Immature natural killer cell (primary cell): Measurements from ENCODE around the gene GDF10. TPM values are rescaled to one million over a fixed set of nuclear protein-coding genes. Genes with fewer than 3 reads are reported as not detected.

Experiments used
- DNase-seq, 3 donors: peaks; one replicate each; pipeline ENCODE4 v3.0.0; 2022; ENCODE audit warnings: mixed read lengths in 1 of 3
- H3K27ac Mint-ChIP-seq, 6 donors: one replicate each; pipeline ENCODE4 v1.8.0; 2020; ENCODE audit warnings: mixed read lengths in 6 of 6, mild to moderate bottlenecking in 5 of 6, inconsistent platforms in 4 of 6, moderate library complexity in 3 of 6
- H3K27me3 Mint-ChIP-seq, 3 donors: one replicate each; pipeline ENCODE4 v1.8.0; 2020 to 2021; ENCODE audit warnings: low read depth in 3 of 3, mild to moderate bottlenecking in 3 of 3, mixed read lengths in 3 of 3, moderate library complexity in 3 of 3, inconsistent platforms in 1 of 3
- H3K36me3 Mint-ChIP-seq, 3 donors: one replicate each; pipeline ENCODE4 v1.8.0; 2020; ENCODE audit warnings: mixed read lengths in 3 of 3, inconsistent platforms in 2 of 3, mild to moderate bottlenecking in 2 of 3
- H3K4me1 Mint-ChIP-seq, 2 donors: one replicate each; pipeline ENCODE4 v1.8.0; 2020; ENCODE audit warnings: inconsistent platforms in 2 of 2, mild to moderate bottlenecking in 2 of 2, mixed read lengths in 2 of 2, moderate library complexity in 1 of 2
- H3K4me3 Mint-ChIP-seq, 5 donors: one replicate each; pipeline ENCODE4 v1.8.0; 2020; ENCODE audit warnings: mild to moderate bottlenecking in 5 of 5, mixed read lengths in 5 of 5, inconsistent platforms in 3 of 5, moderate library complexity in 3 of 5
- H3K9me3 Mint-ChIP-seq, 6 donors: one replicate each; pipeline ENCODE4 v1.8.0; 2020; ENCODE audit warnings: mild to moderate bottlenecking in 6 of 6, mixed read lengths in 6 of 6, inconsistent platforms in 4 of 6, moderate library complexity in 3 of 6
- polyA plus RNA-seq, 3 donors: library from polyadenylated mRNA; unstranded; fragments of 300-500 nt; fragmentation: Illumina TruSeq; gene quantifications; one replicate each; pipeline ENCODE4 v1.2.3, GENCODE V29; 2021

The GDF10 gene
- polyA plus RNA-seq, 3 donors from 2014 or later, result not detected

DNA sequence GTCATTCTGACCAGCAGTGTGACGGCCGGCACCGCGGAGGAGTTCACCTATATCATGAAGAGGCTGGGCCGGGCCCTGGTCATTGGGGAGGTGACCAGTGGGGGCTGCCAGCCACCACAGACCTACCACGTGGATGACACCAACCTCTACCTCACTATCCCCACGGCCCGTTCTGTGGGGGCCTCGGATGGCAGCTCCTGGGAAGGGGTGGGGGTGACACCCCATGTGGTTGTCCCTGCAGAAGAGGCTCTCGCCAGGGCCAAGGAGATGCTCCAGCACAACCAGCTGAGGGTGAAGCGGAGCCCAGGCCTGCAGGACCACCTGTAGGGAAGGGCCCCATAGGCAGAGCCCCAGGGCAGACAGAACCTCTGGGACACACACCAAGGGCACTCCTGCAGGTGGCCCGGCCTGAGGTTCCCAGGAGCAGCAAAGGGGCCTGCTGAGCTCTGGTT, 57.2 kb downstream of the GDF10 start:
- Mint-ChIP-seq H3K27ac (no peak overlapping the region), H3K9me3 (no peaks in the 10 kb centered on the region), H3K27me3 (peaks cover 0 to 2% (median 0%) of the 10 kb centered on the region in 3 donors), H3K36me3 (no peaks in the 10 kb centered on the region), H3K4me3 (no peak overlapping the region), H3K4me1 (no peaks in the 10 kb centered on the region)
- DNase-seq, result no peak

DNA sequence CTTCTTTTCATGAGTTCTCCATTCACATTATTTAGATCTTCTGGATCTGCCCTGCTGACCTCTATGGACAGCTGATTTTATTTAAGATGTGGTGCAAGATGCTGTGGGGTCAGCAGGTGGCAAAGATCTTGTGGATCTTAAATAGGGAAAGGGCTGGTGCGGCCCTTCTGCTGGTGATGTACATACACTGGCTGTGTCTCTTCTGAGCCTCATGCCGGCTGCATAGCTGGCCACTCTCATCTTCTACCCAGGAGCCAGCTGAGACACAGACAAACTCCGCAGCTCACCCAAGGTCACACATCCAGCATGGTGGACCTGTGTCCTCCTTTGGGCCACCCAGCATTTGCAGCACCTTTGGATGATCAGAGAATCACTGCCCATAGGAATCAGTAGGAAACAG, 57.9 kb downstream of the GDF10 start:
- Mint-ChIP-seq H3K4me1 (no peaks in the 10 kb centered on the region), H3K27ac (no peak overlapping the region), H3K4me3 (no peak overlapping the region), H3K36me3 (no peaks in the 10 kb centered on the region), H3K27me3 (peaks cover 0 to 2% (median 0%) of the 10 kb centered on the region in 3 donors), H3K9me3 (no peaks in the 10 kb centered on the region)
- no peak for DNase-seq

DNA sequence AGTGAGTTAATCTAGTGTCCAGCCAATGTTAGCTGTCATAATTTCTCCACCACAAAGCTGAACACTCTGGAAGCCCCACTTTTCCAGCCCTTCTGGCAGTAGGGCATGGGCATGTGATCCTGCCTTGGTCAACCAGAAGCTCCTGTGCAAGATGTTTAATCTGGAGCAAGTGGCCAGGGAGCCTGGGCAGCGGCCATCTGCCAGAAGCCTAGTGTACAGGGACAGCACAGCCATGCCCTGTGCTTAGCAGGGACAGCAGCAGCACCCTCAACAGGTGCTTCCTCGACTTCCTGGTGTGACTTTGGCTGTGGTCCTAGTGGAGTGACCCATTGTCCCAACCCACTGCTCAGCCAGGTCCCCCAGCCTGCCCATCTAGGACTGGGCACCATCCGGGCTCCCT, 58.5 kb downstream of the GDF10 start:
- H3K27ac Mint-ChIP-seq, result no peak overlapping the region

DNA sequence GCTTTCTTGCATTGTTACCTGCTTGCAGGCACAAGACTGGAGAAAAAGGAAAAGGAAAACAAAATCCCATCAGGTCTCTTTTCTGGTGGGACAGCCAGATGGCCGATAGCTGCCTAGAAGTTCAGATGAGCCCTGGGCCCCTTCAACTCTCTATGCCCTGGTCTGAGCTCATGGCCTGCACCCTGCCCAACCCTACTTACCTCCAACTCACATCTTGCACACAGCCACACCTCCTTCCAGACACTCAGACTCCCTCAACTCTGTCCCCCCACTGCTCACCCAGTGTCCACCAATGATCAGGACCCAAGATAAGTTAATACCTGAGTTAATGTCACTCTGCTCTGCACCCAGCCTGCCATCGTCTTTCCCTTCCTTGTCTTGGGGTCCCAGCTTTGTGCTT, 59.1 kb downstream of the GDF10 start:
- Mint-ChIP-seq H3K27me3 (peaks cover 2% of the 10 kb centered on the region in 3 donors), H3K36me3 (no peaks in the 10 kb centered on the region), H3K27ac (no peak overlapping the region), H3K9me3 (no peaks in the 10 kb centered on the region), H3K4me1 (no peaks in the 10 kb centered on the region), H3K4me3 (no peak overlapping the region)
- DNase-seq, result no peak

More for the DNA sequence above, 58.5 kb downstream of the GDF10 start:
- H3K36me3 Mint-ChIP-seq, result no peaks in the 10 kb centered on the region
- H3K27me3 Mint-ChIP-seq, result peaks cover 0 to 2% (median 2%) of the 10 kb centered on the region in 3 donors
- H3K9me3 Mint-ChIP-seq, result no peaks in the 10 kb centered on the region
- no peaks in the 10 kb centered on the region for H3K4me1 Mint-ChIP-seq
- H3K4me3 Mint-ChIP-seq, result no peak overlapping the region
- DNase-seq, result no peak

DNA sequence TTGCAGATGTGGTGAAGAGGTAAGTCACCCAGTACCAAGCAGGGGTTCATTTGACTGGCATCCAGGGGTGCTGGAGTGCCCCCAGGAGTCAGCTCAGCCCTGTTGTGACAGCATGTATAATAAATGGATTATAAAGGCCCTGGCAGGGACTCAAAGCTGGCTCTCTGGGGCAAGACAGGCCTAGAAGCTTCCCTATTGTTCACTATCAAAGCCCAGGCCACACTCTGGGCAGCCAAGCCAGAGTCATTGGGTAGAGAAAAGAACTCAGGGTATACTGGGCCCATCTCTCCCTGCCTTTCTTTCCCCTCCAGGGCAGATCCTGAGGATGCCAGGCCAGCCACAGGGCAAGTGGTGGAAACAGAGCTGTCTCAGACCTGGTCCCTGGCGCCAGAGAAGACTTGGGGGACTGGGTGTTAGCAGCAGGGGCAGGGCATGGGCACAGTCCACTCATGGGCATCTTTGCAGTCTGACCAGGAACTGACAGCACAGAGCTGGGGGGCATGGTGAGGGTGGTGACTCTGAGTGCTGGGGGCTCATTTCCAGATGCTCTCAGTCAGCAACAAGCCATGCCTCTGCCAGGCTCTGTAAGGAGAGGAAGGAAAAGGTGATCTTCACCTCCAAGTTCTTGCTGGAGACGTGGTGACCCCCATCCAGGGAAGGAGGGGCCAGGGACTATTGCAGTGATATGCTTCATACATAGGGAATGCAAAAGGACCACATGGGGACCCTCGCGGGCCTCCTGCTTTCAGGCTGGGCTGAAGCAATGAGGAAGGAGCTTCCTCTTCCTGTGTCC, 59.8 kb downstream of the GDF10 start:
- Mint-ChIP-seq H3K27ac (no peak overlapping the region), H3K27me3 (peaks cover 2% of the 10 kb centered on the region in 3 donors), H3K36me3 (no peaks in the 10 kb centered on the region), H3K4me3 (no peak overlapping the region), H3K9me3 (no peaks in the 10 kb centered on the region), H3K4me1 (no peaks in the 10 kb centered on the region)
- no peak for DNase-seq

DNA sequence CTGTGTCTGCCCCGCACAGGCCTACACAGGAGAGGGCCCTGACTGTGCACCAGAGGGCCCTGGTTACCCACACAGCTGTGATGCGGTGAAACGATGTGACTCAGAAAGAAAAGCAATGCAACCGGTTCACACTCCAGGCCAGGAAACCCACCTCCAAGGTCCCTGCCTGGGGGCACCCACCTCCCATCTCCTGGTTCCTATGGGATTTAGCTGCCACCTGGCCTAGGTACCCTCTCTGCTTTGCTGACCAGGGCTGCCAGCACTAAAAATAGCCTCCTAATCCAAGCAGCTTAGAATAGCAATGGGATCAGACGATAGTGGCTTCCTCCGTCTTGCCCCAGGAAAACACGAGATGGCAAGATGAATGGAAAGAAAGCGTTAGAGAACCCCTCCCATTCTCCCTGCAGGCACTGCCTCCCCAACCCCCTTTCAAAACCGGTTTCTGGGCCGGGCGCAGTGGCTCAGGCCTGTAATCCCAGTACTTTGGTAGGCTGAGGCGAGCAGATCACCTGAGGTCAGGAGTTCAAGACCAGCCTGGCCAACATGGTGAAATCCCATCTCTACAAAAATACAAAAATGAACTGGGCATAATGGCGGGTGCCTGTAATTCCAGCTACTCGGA, 60.5 kb downstream of the GDF10 start:
- Mint-ChIP-seq H3K27me3 (peaks cover 2 to 3% (median 2%) of the 10 kb centered on the region in 3 donors), H3K9me3 (no peaks in the 10 kb centered on the region), H3K4me3 (no peak overlapping the region), H3K27ac (no peak overlapping the region), H3K4me1 (no peaks in the 10 kb centered on the region), H3K36me3 (no peaks in the 10 kb centered on the region)
- DNase-seq, result no peak

DNA sequence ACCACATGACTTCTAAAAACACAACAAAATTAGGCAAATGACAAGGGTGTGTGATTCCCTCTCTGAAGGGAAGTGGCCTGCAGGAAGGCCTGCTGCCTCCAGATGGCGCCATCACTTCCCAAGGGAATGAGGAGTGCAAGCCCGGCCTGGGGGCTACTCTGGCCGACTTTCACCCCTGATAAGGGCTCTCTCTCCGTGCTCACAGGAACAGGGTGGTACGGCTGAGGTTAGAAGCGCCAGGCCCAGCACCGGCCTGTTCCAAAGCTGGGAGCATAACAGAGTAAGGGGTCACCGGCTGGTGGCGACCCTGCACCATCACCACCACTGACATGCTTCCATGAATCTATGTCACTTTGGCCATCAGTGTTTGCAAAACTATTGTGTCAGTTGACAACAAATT, 61.3 kb downstream of the GDF10 start:
- DNase-seq, result no peak
- no peaks in the 10 kb centered on the region for H3K36me3 Mint-ChIP-seq
- no peak overlapping the region for H3K27ac Mint-ChIP-seq
- no peak overlapping the region for H3K4me3 Mint-ChIP-seq
- H3K9me3 Mint-ChIP-seq, result no peaks in the 10 kb centered on the region
- H3K27me3 Mint-ChIP-seq, result peaks cover 2% of the 10 kb centered on the region in 3 donors
- H3K4me1 Mint-ChIP-seq, result no peaks in the 10 kb centered on the region

DNA sequence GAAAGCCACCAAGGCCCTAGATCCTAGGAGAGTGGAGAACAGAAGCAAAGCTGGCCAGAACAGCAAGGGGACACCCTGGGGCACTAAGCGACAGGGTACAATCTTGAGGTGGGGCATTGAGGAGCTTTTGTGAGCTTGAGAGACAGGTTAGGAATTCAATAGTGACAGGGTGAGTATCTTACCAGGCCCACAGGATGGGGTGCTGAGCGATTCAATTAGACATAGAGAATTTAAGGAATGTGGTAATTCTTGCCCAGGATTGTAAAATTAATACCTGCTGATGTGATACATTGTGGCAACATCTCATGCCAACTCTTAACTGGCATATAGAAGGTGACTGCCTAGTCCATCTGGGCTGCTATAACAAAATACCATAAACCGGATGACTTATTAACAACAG, 62.2 kb downstream of the GDF10 start:
- no peaks in the 10 kb centered on the region for H3K4me1 Mint-ChIP-seq
- H3K4me3 Mint-ChIP-seq, result no peak overlapping the region
- H3K27me3 Mint-ChIP-seq, result peaks cover 2% of the 10 kb centered on the region in 3 donors
- no peak for DNase-seq
- no peaks in the 10 kb centered on the region for H3K9me3 Mint-ChIP-seq
- H3K36me3 Mint-ChIP-seq, result no peaks in the 10 kb centered on the region
- H3K27ac Mint-ChIP-seq, result no peak overlapping the region

Other genes starting within 250 kb of the GDF10 start
- gene GDF2, start 22.3 kb downstream of the GDF10 start, polyA plus RNA-seq, result not detected
- gene RBP3, start 48.2 kb downstream of the GDF10 start, polyA plus RNA-seq, result not detected
- gene ZNF488, start 84.1 kb downstream of the GDF10 start, polyA plus RNA-seq, result not detected
- under 1 TPM in 1 of 3 donors, not detected in 2; 0.23 TPM for gene ANXA8, start 183.9 kb downstream of the GDF10 start, polyA plus RNA-seq
- not detected for gene FAM25G, start 191.5 kb downstream of the GDF10 start, polyA plus RNA-seq
- 1 to 10 TPM in 1 of 3 donors, under 1 TPM in 1, not detected in 1; 0.29 to 1.1 TPM for gene AGAP9, start 223.4 kb downstream of the GDF10 start, polyA plus RNA-seq